Caco-2 (cell line): ENCODE results near the gene EMD. TPM values are rescaled to one million over a fixed set of nuclear protein-coding genes. Genes with fewer than 3 reads are reported as not detected.
"Not testable (repeated sequence)": the region's sequence is repeated elsewhere in the genome, so short reads cannot be mapped to it uniquely, and the experiment has no call there.

Source experiments
- BruUV-seq: library from RNA; stranded (reverse); fragments of 400-500 nt; replicated peaks from 2 replicates; lab custom pipeline; 2021; lab: Mats Ljungman, UMichigan
- CTCF ChIA-PET: fragments of 300-600 bp; sonication (Branson Sonifier 250); formaldehyde crosslinking; loops from one replicate; lab custom pipeline; 2022; ENCODE audit warnings: antibody characterized with exemption; lab: Charles Lee
- POLR2A ChIA-PET: fragments of 300-600 bp; sonication (Branson Sonifier 250); formaldehyde crosslinking; loops from one replicate; lab custom pipeline; 2022; ENCODE audit warnings: antibody characterized with exemption; lab: Charles Lee
- DNase-seq, 2 experiments: peaks; one replicate each; pipeline versions ENCODE4 v3.0.0 to v3.0.0-alpha.2; 2020 to 2022
- H3K27me3 ChIP-seq: replicated peaks from 2 replicates; pipeline ENCODE4 v1.6.0; 2011; ENCODE audit warnings: low read length; ENCODE audit not compliant: control insufficient read depth, insufficient read depth
- H3K36me3 ChIP-seq: 2 replicates; pipeline ENCODE4 v1.5.1; 2011; ENCODE audit warnings: low read length; ENCODE audit not compliant: control insufficient read depth, insufficient read depth
- H3K4me1 ChIP-seq: fragments of 250-450 bp; sonication (Bioruptor Pico); 2 replicates; pipeline ENCODE4 v1.5.1; 2020; ENCODE audit warnings: mild to moderate bottlenecking
- H3K4me3 ChIP-seq: 2 replicates; pipeline ENCODE4 v1.5.1; 2011; ENCODE audit warnings: low read depth, mild to moderate bottlenecking, control low read depth, low read length
- H3K9me3 ChIP-seq: fragments of 250-450 bp; sonication (Bioruptor Pico); 2 replicates; pipeline ENCODE4 v1.5.1; 2020; ENCODE audit warnings: mild to moderate bottlenecking, moderate library complexity
- H3K27ac Mint-ChIP-seq: one replicate; pipeline ENCODE4 v1.8.0; 2022; ENCODE audit warnings: mixed read lengths; ENCODE audit not compliant: unreplicated experiment
- H3K27me3 Mint-ChIP-seq: one replicate; pipeline ENCODE4 v1.8.0; 2022; ENCODE audit warnings: mixed read lengths; ENCODE audit not compliant: insufficient read depth, unreplicated experiment
- H3K36me3 Mint-ChIP-seq: one replicate; pipeline ENCODE4 v1.8.0; 2022; ENCODE audit warnings: mild to moderate bottlenecking, mixed read lengths; ENCODE audit not compliant: insufficient read depth, unreplicated experiment
- H3K4me1 Mint-ChIP-seq: one replicate; pipeline ENCODE4 v1.8.0; 2022; ENCODE audit warnings: low read depth, mixed read lengths; ENCODE audit not compliant: unreplicated experiment
- H3K4me3 Mint-ChIP-seq: one replicate; pipeline ENCODE4 v1.8.0; 2022; ENCODE audit warnings: mild to moderate bottlenecking, moderate library complexity, mixed read lengths; ENCODE audit not compliant: unreplicated experiment
- H3K9me3 Mint-ChIP-seq: one replicate; pipeline ENCODE4 v1.8.0; 2022; ENCODE audit warnings: mixed read lengths; ENCODE audit not compliant: unreplicated experiment
- CTCF ChIP-seq, 2 experiments: fragments of 200-600 bp in 1 of 2; IDR thresholded peaks; 1 replicate in 1 of 2; 2 replicates in 1 of 2; pipeline versions ENCODE4 v1.5.1 to v1.8.0; 2011 to 2022; ENCODE audit warnings: antibody characterized with exemption in 1 of 2, control low read depth in 1 of 2, inconsistent platforms in 1 of 2, low read depth in 1 of 2, low read length in 1 of 2, mild to moderate bottlenecking in 1 of 2, moderate library complexity in 1 of 2; ENCODE audit not compliant: insufficient read depth in 1 of 2, severe bottlenecking in 1 of 2, unreplicated experiment in 1 of 2
- intact Hi-C: fragments of 100-400 bp; cut with micrococcal nuclease; formaldehyde crosslinking; loops from one replicate; pipeline ENCODE4 v1.10.0; 2022; ENCODE audit not compliant: unreplicated experiment
- total RNA-seq: library from RNA; stranded (reverse); gene quantifications from 2 replicates; pipeline ENCODE4 v1.2.3, GENCODE V29; 2022

EMD gene
- total RNA-seq, 1 experiment from 2014 or later: 70.1 TPM

GRCh38 chrX:154333837-154334271 lies 45.2 kb upstream of the EMD start:
- intact Hi-C loops: no loop called here
- no peak for TF ChIP-seq CTCF (IDR thresholded peaks at IDR 0.05; ENCODE audit: insufficient read depth in 1 of 2, low read depth in 1 of 2, low read length in 1 of 2, severe bottlenecking in 1 of 2, unreplicated experiment in 1 of 2)
- Mint-ChIP-seq H3K4me3 (no peak overlapping the region), H3K27ac (no peak overlapping the region), H3K36me3 (no peaks in the 10 kb centered on the region), H3K9me3 (no peaks in the 10 kb centered on the region), H3K27me3 (no peaks in the 10 kb centered on the region), H3K4me1 (no peaks in the 10 kb centered on the region)
- Histone ChIP-seq H3K27me3 (no peaks in the 10 kb centered on the region), H3K9me3 (no peaks in the 10 kb centered on the region), H3K4me1 (no peaks in the 10 kb centered on the region), H3K4me3 (no peak overlapping the region), H3K36me3 (no peaks in the 10 kb centered on the region)
- ChIA-PET CTCF (no interaction called here), POLR2A (no interaction called here)
- no peak for DNase-seq
- no TSS peak for BruUV-seq

- no TSS peak for BruUV-seq
- ChIA-PET CTCF (no interaction called here), POLR2A (no interaction called here)
- Mint-ChIP-seq H3K9me3 (no peaks in the 10 kb centered on the region), H3K4me3 (no peak overlapping the region), H3K36me3 (no peaks in the 10 kb centered on the region), H3K4me1 (no peaks in the 10 kb centered on the region), H3K27me3 (no peaks in the 10 kb centered on the region), H3K27ac (no peak overlapping the region)
- Histone ChIP-seq H3K27me3 (no peaks in the 10 kb centered on the region), H3K4me1 (no peaks in the 10 kb centered on the region), H3K4me3 (no peak overlapping the region), H3K36me3 (no peaks in the 10 kb centered on the region), H3K9me3 (no peaks in the 10 kb centered on the region)
- intact Hi-C loops: no loop called here
- no peak for TF ChIP-seq CTCF (IDR thresholded peaks at IDR 0.05; ENCODE audit: insufficient read depth in 1 of 2, low read depth in 1 of 2, low read length in 1 of 2, severe bottlenecking in 1 of 2, unreplicated experiment in 1 of 2)
- no peak for DNase-seq
These were observed 44.6 kb upstream of the EMD start for GRCh38 chrX:154334496-154334895.

- BruUV-seq: not testable (repeated sequence)
These were observed 37.4 kb upstream of the EMD start for GRCh38 chrX:154341399-154342298.

GRCh38 chrX:154343063-154343462 lies 36.0 kb upstream of the EMD start:
- H3K4me1 Mint-ChIP-seq, H3K4me3 ChIP-seq, H3K27me3 Mint-ChIP-seq, H3K27me3 ChIP-seq, H3K9me3 ChIP-seq, BruUV-seq, H3K9me3 Mint-ChIP-seq, POLR2A ChIA-PET, CTCF ChIA-PET, H3K27ac Mint-ChIP-seq, H3K4me1 ChIP-seq, H3K36me3 ChIP-seq, H3K4me3 Mint-ChIP-seq, intact Hi-C loops, DNase-seq: not testable (repeated sequence)
- H3K36me3 Mint-ChIP-seq: peaks cover 12% of the 10 kb centered on the region

More at GRCh38 chrX:154341399-154342298, 37.4 kb upstream of the EMD start:
- H3K27me3 Mint-ChIP-seq, CTCF ChIA-PET, H3K9me3 ChIP-seq, POLR2A ChIA-PET, H3K27ac Mint-ChIP-seq, H3K4me3 Mint-ChIP-seq, intact Hi-C loops, H3K4me1 Mint-ChIP-seq, H3K36me3 Mint-ChIP-seq, H3K36me3 ChIP-seq, DNase-seq, H3K9me3 Mint-ChIP-seq, H3K4me1 ChIP-seq, H3K27me3 ChIP-seq: not testable (repeated sequence)
- H3K4me3 ChIP-seq: 0 out of 2 replicates have a peak overlapping the region, but pooled peaks have one; percentile 18

- H3K36me3 Mint-ChIP-seq: peaks cover 17% of the 10 kb centered on the region
- intact Hi-C loops, H3K27me3 ChIP-seq, H3K27ac Mint-ChIP-seq, H3K4me1 ChIP-seq, H3K36me3 ChIP-seq, H3K4me3 Mint-ChIP-seq, H3K9me3 ChIP-seq, DNase-seq, H3K4me1 Mint-ChIP-seq, CTCF ChIA-PET, POLR2A ChIA-PET, H3K27me3 Mint-ChIP-seq, H3K4me3 ChIP-seq, H3K9me3 Mint-ChIP-seq: not testable (repeated sequence)
- BruUV-seq: TSS peak; percentile 32
These were observed 35.5 kb upstream of the EMD start for GRCh38 chrX:154343620-154344019.
